NCI-H446 (cell line): ENCODE results near the gene CACNA1C.
A peak's percentile ranks its signal among the peaks of the same experiment; 100 is the strongest.

Experiments
- DNase-seq, 2 experiments: peaks; one replicate each; lab custom pipeline; 2025; lab: John Stamatoyannopoulos, UW

CACNA1C gene

DNA sequence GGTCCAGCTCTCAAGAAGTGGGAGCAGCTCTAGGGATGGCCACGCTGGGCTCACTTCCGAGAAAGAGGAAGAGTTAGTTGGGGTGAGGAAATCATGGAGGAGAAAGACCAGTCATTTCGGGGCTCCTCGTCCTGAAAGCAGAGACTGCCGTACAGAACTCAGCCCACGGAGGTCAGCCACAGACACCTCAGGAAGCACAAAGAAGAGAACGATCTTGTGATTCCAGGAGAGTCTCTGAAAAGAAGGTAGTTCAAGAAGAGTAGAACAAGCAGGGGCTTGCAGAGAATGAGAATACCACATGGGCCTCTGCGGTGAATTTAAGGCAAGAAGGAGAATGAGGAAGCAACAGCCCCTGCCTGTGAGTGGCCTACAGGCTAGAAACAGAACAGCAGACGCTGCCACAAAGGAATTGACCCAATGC, 311.9 kb downstream of the CACNA1C start:
- no peak for DNase-seq

DNA sequence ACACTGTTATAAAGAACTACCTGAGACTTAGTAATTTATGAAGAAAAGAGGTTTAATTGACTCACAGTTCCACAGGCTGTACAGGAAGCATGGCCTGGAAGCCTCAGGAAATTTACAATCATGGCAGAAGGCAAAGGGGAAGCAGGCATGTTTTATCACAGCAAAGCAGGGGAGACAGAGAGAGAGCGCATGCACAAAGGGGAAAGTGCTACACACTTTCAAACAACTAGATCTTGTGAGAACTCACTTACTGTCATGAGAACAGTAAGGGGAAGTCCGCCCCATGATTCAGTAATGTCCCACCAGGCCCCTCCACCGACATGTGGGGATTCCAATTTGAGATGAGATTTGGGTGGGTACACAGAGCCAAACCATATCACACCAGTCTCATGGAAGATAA, 313.9 kb downstream of the CACNA1C start:
- DNase-seq = no peak

DNA sequence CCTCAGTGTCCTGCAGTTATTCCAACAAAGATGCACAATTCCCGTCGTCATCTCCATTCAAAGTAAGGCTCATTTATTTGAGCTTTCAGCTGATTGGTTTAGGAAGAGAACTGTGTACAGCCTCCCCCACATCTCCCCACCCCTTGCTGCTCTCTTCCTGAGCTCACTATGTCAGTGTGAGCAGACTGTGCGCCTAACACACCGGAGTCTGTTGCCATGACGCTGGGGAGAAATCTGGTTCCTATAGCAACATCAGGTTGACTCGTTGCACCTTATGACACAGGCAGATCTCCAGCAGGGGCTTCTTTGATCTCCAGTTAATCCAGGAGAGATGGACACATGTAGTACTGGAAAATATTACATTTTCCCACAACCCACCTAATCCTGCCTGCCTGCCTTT, 319.4 kb downstream of the CACNA1C start:
- DNase-seq = no peak

DNA sequence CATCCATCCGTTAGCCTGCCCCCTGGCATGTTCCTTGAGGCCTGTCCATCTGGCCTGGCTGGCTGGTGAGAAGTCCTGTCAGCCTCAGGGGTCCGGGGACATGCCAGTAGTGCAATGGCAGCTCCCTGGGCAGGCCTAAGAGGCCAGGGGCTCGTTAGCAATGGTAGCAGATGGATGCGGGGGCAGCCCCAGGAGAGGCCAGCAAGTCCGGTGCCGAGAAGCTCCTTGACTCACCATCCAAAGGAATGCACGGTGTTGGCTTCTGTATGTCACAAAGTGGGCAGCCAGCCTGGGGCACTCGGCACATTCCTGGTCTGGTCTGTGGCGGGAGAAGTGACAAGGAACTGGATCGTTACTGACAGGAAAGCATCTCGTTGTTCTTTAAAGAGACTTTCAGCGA, 319.9 kb downstream of the CACNA1C start:
- peak in 1 of 2 experiments; percentile 34 for DNase-seq

DNA sequence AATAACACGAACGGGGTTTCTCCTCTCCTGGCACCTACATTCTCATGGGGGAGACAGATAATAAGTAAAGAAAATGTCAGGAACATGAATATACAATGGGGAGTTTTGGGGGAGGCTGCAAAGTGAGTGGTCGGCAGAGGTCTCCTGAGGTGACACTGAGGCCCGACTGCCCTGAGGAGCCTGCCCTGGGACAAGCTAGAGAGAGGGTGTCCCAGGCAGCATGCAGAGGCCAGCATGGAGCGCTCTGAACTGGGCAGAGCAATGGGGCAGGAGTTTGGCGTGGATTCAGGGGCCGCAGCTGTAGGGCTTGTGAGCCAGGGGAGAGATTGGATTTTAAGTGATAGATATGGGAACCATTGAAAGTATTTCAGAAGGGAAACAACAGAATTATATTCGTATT, 320.5 kb downstream of the CACNA1C start:
- no peak for DNase-seq

DNA sequence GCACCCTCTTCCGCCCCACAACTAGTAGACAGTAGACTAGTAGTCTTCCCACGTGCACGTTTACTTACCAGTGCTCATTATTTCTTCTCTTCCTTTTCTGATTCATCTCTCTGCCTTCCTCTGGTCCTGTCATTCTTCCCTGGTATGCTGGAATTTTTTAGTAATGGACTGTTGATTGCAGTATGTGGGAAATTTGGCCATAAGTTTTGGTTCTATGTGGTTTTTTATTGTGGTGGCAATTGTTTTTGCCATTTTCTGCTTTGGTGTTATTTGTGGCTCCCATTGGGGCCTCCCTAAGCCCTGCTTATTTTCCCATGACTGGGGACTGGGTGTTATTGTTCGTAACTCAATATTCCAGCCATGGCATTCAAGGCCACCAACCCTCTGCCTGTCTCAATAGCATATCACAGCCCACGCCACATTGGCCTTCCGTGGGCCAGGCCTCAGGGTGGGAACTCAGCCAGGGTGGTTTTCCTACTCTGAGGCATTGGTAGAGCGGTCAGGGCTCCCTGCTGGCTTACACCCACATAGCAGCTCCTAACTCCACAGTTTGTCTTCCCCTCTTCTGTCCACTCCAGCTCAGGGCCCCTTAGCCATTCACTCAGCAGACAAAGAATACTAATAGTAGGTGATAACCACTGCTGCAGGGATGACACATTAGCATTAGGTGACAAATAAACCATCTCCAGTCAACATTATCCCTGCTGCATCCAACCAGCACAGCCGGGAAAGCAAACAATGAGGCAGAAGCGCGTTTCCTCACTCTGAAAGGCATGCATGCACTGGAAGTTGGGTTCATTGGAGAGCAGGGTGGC, 321.5 kb downstream of the CACNA1C start:
- DNase-seq = no peak

DNA sequence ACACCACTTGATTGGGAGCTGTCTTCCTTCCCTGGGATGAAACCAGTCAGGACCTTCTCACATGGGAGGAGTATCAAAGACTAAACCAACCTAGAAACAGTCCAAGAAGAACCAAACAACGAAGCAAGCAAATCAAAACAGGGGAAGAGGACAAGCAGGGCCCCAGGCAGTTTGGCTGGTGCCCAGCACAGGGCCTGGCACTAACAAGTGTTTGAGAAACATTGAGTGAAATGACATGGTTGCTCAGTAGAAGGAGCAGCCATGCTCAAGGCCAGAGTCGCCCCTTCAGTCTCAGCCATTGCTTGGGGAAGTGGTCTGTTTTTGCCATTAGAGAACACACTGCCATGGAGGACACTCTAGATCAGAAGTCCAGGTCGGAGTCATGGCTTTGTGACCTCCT, 323.1 kb downstream of the CACNA1C start:
- DNase-seq = no peak

DNA sequence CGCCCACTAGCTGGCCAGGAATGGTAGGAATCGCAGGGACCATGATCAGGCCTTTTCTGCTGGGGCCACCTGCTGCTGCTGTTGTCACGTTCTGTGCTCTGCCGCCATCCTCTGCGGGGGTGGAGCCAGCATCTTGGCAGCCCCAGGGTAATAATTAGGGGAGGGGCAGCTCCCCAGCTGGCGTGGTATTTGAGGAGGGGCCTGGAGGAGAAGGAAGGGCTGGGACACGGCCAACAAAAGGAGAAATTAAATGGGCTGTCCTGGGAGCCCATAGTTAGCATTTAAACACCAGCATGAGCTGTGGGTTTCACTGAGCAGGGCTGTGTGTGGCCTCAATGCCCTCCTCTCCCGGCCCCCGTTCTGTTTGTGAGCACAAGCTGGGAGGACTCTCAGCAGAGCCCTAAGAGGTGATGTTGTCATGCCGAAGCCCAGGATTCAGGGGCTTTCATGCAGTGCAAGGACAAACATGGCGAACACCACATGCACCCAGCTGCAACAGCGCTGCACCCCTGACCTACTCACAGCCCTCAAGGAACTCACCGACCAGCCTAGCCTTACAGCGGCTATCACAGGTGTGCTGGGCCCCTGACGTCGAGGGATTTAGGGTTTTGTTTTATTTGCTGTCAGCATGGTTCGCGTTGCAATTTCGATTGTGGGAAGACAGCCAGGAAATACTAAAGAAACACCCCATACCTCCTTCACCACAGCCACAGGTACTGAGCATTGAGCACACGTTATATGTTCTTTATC, 324.3 kb downstream of the CACNA1C start:
- peak; percentile 78 to 88 for DNase-seq

DNA sequence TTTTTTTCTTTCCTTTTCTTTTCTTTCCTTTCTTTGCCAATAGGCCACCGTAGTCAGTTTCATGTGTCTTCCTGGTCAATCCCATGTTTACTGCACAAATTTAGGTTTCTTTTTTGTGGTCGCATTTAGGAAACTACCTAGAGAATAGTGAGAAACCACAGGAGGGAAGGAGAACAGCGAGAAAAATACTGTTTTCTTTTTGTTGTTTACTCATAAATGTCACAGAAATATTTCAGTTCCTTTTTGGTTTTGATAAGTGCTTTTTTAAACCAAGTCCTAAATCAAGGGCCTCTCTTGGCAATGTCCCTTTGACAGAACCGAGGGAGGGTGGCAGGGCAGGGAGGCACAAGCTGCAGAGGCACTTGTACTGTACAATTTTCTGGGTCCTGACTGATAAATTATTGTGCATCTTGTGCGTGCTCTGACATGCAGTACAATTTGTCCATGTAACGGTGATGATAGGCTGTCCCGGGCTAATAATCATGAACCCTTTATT, 326.1 kb downstream of the CACNA1C start:
- DNase-seq = no peak

DNA sequence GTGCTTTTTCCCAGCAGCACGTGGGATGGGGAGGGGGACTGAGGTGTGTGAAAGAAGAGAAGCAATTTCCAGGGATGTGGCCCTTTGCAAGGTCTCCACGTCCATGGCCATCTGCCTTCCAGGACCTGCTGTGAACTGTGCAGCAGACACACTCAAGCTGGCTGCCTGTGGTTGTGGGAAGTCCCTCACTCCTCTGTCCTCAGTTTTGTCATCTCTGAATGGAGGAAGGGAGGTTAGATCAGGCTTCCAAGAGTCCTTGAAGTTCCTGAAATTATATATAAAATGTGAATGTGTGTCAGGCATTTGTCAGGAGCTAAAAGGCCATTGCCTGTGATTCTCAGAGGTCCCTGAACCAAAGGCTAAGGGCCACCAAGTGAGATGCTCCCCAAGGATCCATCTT, 328.2 kb downstream of the CACNA1C start:
- DNase-seq = no peak

DNA sequence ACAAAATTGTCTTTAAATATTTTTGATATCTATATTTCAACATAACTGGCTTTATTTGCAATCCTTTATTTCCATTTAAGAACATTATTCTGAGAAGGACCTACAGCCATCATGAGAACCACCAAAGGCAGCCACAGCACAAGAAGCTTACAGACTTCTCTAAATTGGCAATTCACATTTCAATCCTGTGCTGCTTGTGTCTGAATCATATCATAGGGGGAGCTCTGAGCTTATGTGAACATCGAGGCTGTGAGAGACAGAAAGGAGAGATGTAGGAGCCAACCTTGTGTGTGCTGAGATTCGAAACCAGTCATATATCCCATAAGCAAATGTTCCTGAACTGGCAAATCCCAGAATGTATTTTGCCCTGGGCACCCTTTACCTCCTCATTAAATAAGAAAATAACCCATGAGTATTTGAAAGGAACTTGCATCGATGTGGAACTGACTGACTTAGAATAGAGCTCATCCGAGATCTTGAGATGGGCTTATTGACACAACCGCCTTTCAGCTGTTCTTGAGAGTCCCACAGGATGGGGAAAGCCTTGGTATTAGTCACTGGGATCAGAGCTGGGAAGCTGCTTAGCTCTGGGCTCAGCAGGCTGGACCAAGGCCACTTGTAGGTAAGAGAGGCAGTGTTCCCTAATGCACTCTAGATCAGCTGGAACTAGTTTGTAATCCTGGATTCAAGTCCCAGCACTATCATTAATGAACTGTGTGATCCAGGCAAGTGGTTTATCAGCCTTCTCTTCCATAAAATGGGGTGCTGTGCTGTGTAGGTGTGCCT, 329.8 kb downstream of the CACNA1C start:
- DNase-seq = no peak

DNA sequence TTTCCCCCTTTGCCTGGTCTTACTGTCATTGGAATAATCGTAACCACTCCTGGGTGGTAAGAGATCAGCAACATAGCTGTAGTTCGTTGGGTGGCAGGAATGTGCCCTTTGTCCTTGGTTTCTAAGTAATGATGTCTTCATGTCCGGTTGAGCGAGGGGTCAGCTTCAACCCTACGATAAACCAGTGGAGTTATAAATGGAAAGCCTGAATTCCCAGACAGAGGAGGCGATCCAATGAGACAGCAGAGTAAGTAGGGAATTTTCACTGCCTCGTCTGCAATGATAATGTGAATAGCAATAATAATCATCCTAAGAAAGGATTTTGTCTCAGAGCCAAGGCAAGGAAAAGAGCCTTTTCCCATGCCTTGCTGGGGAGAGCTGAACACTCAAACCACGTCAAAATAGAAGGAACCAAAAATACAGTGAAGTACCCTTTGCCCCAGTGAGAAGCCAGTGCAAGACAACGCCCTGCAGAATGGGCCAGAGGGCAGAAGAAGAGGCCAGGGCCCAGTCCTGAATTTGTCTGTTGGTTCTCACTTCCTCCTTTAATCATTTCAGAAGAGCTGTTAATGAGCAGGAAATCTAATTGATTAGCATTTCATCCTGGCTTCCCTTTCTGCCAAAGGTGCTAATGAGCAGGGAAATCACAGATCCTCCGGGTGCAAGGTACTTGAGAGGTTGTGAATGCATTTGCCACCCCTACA, 330.7 kb downstream of the CACNA1C start:
- DNase-seq = no peak

DNA sequence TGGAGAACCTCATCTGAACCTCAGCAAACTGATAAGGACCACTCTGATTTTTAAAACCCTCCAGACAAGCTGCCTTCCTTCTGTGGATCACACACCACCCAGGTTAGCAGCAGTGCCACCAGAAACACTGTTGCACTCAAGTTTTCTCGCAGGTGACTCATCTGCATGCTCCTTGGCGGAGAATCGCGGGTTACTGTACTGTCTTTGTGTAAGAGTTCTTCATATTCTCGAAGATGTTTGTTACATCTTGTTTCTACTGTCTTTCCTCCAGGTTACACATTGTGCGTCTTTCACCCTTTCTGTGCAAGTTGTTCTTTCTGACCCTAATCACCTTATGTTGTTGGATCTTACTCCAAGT, 331.2 kb downstream of the CACNA1C start:
- no peak for DNase-seq

DNA sequence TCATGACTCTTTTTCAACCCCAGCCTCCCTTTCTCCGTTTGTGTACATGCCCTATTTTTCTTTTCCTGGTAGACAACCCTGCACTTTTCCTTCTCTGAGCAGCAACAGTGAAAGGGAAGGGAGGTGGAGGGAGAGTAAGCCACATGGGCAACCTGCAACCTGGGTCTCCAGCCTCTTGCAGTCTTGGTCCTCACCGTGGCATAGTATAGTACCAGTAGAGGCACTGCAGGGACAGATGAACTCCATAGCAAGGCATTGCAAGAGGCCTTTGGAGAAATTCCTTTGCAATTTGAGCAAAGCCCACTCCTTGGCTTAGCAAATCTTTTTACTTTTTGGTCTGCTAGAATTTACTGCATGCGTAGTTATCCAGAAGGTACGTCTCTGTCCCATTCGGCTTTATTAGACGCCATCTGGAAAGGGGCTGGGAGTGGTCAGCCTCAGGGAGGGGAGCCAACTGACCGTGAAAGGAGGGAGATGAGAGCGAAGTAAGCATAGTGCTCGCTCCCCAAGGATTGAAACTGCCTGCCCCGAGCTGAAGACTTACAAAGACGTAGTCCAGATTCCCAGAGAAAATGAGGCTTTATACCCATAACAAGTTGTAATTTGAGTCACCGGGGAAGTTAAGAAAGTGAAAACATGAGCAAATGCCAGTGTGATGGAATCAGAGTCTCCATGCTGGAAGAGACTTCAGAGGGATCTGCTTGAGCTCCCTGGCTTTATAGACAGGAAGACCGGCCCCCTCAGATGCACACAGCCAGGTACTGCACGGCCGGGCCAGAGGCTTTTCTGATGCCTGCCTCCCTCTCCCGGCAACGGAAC, 332.0 kb downstream of the CACNA1C start:
- DNase-seq = no peak

DNA sequence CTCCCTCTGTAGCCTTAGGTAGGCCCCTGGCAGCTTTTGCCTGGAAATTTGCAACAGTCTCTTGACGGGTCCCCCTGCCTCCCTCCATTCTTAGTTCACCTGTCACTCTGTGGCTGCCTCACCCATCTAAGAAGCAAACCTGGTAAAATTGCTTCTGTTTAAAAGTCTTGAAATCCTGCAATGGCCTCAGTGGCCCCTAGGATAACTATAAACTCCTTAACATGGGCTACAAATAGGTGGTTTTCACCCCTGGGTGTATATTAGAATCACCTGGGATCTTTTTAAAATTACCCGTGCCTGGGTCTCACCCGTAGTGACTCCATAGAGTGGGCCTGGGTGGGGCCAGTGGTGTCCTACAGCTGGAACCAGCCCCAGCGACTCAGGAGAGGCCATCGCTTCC, 332.7 kb downstream of the CACNA1C start:
- DNase-seq = no peak

DNA sequence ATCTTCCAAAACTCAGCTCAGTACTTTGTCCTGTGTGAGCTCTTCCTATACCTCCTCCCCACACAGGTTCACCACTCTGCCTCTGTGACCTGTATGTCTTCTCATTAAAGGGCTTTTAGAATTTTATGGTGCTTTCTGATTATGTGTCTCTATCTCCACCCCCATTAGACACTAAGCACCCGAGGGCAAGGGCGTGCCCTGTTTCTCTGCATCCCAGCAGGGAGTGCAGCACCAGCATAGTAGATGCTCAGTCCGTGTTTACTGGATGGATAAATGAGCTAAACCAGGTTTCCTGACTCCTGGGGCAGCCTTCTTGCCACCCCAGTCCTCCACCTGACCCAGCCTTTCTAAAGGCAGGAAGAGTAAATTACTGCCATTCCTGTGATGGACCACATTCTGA, 333.8 kb downstream of the CACNA1C start:
- no peak for DNase-seq

DNA sequence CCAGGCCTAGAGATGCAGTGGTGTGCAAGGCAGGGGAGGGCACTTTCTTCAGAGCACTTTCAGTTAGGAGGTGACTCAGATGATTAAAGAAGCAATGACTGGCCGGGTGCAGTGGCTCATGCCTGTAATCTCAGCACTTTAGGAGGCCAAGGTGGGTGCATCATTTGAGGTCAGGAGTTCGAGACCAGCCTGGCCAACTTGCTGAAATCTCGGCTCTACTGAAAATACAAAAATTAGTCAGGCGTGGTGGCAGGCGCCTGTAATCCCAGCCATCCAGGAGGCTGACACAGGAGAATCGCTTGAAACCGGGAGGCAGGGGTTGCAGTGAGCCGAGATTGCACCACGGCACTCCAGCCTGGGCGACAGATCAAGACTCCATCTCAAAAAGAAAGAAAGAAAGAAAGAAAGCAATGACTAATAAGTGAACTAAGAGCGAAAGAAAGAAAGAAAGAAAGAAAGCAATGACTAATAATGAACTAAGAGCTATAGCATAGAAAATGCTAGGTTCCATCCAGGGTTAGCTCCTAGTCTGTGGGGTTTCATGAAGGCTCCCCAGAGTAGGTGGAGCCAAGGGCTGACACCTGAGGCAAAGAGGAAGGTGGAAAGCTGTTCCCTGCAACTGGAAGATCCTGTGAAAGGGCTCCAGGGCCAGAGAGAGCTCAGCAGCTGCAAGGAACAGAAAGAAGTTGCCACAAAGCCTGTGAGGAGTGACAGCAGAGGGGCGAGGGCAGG, 334.5 kb downstream of the CACNA1C start:
- no peak for DNase-seq

DNA sequence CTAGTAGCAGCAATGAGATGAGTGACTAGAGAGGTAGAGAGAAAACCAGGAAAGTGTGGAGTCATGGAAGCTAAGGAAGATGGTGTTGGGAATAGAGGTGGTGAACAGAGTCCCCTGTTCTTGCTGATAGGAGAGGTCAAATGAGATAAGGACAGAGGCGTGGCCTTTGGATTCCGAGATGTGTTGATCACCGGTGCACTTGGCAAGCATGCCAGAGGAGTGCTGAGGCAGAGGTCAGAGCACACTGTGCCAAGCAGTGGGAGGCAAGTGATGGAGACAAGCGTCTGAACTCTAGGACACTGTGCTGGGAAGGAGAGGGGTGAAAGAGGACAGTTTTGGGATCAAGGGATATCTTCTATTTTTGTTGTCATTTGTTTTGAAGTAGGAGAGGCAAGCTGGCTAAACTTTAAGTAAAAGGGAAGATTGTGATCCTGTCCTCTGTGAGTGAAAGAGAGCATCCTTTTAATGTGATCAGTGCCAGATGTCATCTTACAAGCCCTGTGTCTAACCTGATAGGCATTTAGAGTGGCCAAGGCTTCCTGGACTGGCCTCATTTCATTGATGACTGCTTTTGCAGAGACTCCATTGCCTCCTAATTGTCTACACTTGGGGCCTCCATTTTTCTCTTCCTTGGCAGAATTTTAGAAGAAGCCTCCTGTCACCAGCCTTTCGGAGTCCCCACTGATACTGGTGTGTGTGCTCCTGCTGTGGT, 336.4 kb downstream of the CACNA1C start:
- no peak for DNase-seq

DNA sequence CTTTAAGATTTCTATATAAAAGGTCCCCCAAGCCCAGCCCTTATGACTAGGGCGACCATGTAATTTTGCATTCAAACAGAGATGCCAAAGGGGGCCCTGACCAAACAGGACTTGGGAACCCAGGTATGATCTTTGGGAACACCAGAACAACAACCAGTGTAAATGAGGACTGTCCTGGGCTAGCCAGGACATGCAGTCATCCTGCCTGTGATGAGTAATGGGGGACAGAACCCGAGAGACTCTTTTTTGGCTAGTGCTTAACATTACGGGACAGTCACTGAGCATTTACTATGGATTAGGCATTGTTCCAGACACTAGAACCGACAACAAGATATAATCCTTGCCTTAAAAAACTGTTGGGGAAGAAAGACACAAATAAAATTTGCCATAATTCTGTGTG, 337.3 kb downstream of the CACNA1C start:
- no peak for DNase-seq
